HCT116 (cell line): Measurements from ENCODE around the gene RAC2.

Experiments used
- CBX3 ChIP-seq: IDR thresholded peaks from 2 replicates; pipeline ENCODE4 v1.6.1; 2012; ENCODE audit warnings: low read depth
- CTCF ChIP-seq, 3 experiments: fragments of 200-600 bp in 1 of 3; sonication (generic) in 1 of 3; IDR thresholded peaks in 2 of 3; conservative IDR thresholded peaks in 1 of 3; 2 replicates each; pipeline ENCODE4 v1.5.1; 2012 to 2017; ENCODE audit warnings: low read depth in 2 of 3, low read length in 2 of 3, antibody characterized with exemption in 1 of 3, borderline replicate concordance in 1 of 3, control low read depth in 1 of 3, mild to moderate bottlenecking in 1 of 3, mixed read lengths in 1 of 3, mixed run types in 1 of 3, moderate library complexity in 1 of 3; ENCODE audit not compliant: insufficient read depth in 1 of 3
- EZH2phosphoT487 ChIP-seq: fragments of 200-600 bp; IDR thresholded peaks from 2 replicates; pipeline ENCODE4 v1.6.1; 2018; ENCODE audit warnings: antibody characterized with exemption, borderline replicate concordance
- JUND ChIP-seq: IDR thresholded peaks from 2 replicates; pipeline ENCODE4 v1.6.1; 2012
- POLR2A ChIP-seq: IDR thresholded peaks from 2 replicates; pipeline ENCODE4 v1.7.0; 2011; ENCODE audit warnings: borderline replicate concordance; ENCODE audit not compliant: insufficient read depth, insufficient read length; ENCODE audit errors: extremely low read depth
- POLR2AphosphoS5 ChIP-seq: IDR thresholded peaks from 2 replicates; pipeline ENCODE4 v1.6.1; 2011; ENCODE audit warnings: mild to moderate bottlenecking, low read depth, low read length, moderate library complexity
- RAD21 ChIP-seq: IDR thresholded peaks from 2 replicates; pipeline ENCODE4 v1.6.1; 2012; ENCODE audit warnings: low read depth, mild to moderate bottlenecking
- ZNF274 ChIP-seq: fragments of 200-500 bp; sonication (Bioruptor generic); IDR thresholded peaks from 2 replicates; pipeline ENCODE4 v1.6.1; 2014; ENCODE audit warnings: mild to moderate bottlenecking, low read depth, low read length, inconsistent platforms

GRCh38 chr22:37204045-37204655 lies 39.9 kb downstream of the RAC2 start:
- TF ChIP-seq CTCF (IDR thresholded peaks at IDR 0.05 in 2 of 3, conservative IDR thresholded peaks at IDR 0.05 in 1 of 3; ENCODE audit: borderline replicate concordance in 1 of 3, insufficient read depth in 1 of 3, low read depth in 2 of 3, low read length in 2 of 3) (no peak), CBX3 (no peak), POLR2A (no peak), RAD21 (no peak), JUND (no peak), EZH2phosphoT487 (no peak), ZNF274 (no peak), POLR2AphosphoS5 (no peak)
